ENCODE results near the gene GPC5.

GPC5 gene

DNA sequence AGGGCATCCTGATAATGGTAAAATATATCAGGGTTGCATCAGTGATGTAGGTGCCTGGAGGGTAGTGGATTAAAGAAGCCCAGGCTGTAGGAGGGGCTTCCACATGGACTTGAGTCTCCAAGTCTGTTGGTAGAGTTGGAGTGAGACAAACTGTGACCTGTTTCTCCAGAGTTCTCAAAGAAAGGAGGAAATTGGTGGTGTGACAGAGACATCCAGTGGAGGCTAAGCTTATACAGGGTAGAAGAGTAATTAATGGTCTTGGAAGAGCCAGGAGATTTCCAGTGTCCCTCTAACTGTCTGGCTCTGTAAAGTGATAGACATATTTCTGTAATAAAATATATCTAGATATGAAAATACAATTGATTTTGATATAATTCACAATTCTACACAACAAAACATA lies 61.1 kb downstream of the GPC5 start:
- no peak for DNase-seq (ENCODE audit: low read depth)

DNA sequence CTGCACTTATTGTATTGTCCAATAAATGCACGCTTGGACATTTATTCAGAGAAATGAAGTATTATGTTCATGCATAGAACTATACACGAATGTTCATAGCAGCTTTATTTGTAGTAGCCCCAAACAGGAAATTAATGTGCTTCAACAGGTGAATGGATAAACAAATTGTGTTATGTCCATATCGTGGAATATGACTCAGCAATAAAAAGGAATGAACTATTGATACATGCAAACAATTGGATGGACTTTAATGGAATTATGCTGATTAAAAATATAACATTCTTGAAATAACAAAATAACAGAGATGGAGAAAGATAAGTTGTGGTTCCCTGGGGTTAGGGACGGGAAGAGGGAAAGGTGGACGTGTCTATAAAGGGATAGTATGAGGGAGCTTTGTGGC lies 65.9 kb downstream of the GPC5 start:
- no peak for DNase-seq (ENCODE audit: low read depth)

DNA sequence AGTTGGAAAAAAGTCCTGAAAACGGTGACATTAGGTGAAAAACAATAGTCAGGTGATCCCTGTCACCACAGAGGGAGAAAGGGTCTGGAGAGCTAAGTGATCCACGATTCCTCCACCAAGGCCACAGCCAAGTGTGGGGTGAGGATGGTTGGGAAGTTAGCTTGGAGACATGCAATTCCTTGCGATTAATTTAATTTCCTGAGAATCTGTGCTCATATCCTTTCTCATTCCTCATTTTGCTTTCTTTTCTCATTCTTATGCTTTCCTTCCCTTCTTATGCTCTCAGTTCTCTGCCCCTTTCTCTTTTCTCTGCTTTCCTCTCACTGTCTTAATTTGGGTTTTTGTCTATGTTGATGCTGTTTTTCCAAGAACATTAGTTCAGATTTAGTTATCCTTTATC lies 68.8 kb downstream of the GPC5 start:
- no peak for DNase-seq (ENCODE audit: low read depth)

GRCh38 chr13:91468301-91468700 lies 69.9 kb downstream of the GPC5 start:
- DNase-seq (ENCODE audit: low read depth): no peak

- DNase-seq (ENCODE audit: low read depth): no peak
Observed at GRCh38 chr13:91470084-91470621, 71.7 kb downstream of the GPC5 start.

- no peak for DNase-seq (ENCODE audit: low read depth)
Observed at GRCh38 chr13:91470681-91471080, 72.3 kb downstream of the GPC5 start.

- no peak for DNase-seq (ENCODE audit: low read depth)
Observed at GRCh38 chr13:91482427-91482826, 84.0 kb downstream of the GPC5 start.

DNA sequence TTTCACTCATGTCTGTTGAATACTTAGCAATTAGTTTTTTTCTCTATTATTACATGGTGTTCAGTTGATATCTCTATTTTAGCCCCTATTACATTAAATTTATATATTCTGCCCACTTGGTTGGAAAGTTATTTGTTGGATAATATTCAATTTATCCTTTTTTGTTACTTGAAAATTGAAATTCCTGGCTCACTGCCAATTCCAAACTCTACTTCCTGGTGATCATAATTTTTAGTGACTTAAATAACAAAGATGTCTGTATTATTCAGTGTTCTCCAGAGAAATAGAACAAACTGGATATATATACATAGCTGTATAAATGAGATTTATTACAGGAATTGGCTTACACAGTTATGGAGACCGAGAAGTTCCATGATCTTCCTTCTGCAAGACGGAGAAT lies 93.6 kb downstream of the GPC5 start:
- DNase-seq (ENCODE audit: low read depth): no peak

DNA sequence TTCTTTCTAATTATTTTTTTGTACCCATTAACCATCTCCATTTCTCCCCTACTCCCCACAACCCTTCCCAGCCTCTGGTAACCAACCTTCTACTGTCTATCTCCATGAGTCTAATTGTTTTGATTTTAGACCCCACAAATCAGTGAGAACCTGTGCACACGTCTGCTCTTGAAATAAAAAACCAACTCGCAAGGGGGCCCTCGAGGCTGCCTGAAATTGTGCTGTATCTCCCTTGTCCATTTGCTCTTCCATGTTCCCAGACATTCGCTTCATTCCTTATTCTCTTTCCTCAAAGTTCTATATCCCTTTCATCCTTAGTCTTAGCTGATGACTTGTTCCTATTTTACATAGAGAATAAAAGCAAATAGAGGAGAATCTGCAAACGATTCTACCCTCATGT lies 95.0 kb downstream of the GPC5 start:
- no peak for DNase-seq (ENCODE audit: low read depth)

DNA sequence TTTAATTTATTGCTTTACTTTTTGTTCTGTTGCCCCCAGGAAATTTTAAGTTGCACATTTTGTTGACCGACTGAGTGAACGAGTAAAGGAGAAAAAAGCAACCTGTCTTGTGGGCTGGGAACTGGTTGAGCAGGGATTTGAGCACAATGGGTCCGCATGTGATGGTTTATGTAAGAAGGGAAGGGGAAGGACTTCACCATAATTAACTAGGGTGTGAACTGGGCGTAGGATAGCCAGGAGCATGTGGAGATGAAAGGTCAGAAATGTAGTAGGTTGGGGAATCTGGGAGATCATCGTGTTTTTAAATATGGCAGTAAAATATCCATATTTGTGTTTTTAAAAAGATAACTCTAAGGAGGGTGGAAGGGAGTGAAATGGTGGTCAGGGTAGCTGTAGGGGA lies 99.9 kb downstream of the GPC5 start:
- no peak for DNase-seq (ENCODE audit: low read depth)

- DNase-seq (ENCODE audit: low read depth): no peak
Observed at GRCh38 chr13:91504216-91504615, 105.8 kb downstream of the GPC5 start.

DNA sequence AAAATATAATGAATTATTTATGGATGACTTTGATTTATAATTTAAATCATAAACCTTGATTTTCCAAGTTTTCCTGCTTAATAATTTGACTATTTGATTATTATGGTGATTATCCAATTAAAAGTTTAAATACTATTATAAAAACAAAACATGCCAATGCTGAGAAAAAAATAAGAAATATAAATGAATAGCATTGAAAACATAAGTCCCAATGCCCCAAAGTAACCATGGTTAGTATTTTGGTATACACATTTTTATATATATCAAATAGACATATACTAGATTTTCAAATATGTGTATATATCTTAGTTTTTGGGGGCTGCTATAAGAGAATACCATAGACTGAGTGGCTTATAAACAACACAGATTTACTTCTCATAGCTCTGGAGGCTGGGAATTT lies 108.3 kb downstream of the GPC5 start:
- no peak for DNase-seq (ENCODE audit: low read depth)

GRCh38 chr13:91510058-91510457 lies 111.6 kb downstream of the GPC5 start:
- DNase-seq (ENCODE audit: low read depth): no peak

- DNase-seq (ENCODE audit: low read depth): no peak
Observed at GRCh38 chr13:91513790-91514189, 115.4 kb downstream of the GPC5 start.

GRCh38 chr13:91516799-91517198 lies 118.4 kb downstream of the GPC5 start:
- no peak for DNase-seq (ENCODE audit: low read depth)

GRCh38 chr13:91520952-91521351 lies 122.5 kb downstream of the GPC5 start:
- no peak for DNase-seq (ENCODE audit: low read depth)

DNA sequence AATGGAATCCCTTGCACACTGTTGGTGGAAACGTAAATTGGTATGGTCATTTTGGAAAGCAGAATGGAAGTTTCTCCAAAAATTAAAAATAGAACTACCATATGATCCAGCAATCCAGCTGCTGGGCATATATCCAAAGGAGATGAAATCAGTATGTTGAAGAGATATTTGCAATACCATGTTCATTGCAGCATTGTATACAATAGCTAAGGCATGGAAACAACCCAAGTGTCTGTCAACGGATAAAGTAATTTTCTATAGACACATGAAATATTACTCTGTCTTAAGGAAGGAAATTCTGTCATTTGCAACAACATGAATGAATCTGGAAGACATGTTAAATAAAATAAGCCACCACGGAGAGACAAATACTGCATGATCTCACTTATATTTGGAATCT lies 124.7 kb downstream of the GPC5 start:
- no peak for DNase-seq (ENCODE audit: low read depth)

- no peak for DNase-seq (ENCODE audit: low read depth)
Observed at GRCh38 chr13:91526543-91527033, 128.2 kb downstream of the GPC5 start.

GRCh38 chr13:91529739-91530482 lies 131.5 kb downstream of the GPC5 start:
- DNase-seq (ENCODE audit: low read depth): no peak

- no peak for DNase-seq (ENCODE audit: low read depth)
Observed at GRCh38 chr13:91531646-91532045, 133.2 kb downstream of the GPC5 start.

- DNase-seq (ENCODE audit: low read depth): no peak
Observed at GRCh38 chr13:91533354-91533753, 134.9 kb downstream of the GPC5 start.

DNA sequence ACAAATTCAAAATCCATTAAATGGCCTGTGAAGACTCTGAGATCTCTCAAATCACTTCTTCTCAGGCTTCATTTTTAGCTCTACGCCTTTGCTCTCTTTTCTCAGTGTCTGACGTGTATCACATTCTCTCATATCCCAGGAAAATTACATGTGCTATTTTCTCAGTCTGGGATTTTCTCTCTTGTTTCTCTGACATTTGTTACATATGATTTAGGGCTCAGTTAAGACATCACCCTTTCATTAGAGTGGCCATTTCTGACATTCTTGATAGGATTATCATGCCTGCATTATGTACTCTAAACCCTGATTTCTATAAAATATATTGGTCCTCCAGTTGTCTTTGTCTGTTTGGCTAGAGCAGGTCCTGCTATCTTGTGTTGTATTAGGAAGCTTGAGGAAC lies 136.6 kb downstream of the GPC5 start:
- DNase-seq (ENCODE audit: low read depth): no peak

- DNase-seq (ENCODE audit: low read depth): no peak
Observed at GRCh38 chr13:91537376-91537775, 139.0 kb downstream of the GPC5 start.
